ENCODE data around the gene A3GALT2.

DNA sequence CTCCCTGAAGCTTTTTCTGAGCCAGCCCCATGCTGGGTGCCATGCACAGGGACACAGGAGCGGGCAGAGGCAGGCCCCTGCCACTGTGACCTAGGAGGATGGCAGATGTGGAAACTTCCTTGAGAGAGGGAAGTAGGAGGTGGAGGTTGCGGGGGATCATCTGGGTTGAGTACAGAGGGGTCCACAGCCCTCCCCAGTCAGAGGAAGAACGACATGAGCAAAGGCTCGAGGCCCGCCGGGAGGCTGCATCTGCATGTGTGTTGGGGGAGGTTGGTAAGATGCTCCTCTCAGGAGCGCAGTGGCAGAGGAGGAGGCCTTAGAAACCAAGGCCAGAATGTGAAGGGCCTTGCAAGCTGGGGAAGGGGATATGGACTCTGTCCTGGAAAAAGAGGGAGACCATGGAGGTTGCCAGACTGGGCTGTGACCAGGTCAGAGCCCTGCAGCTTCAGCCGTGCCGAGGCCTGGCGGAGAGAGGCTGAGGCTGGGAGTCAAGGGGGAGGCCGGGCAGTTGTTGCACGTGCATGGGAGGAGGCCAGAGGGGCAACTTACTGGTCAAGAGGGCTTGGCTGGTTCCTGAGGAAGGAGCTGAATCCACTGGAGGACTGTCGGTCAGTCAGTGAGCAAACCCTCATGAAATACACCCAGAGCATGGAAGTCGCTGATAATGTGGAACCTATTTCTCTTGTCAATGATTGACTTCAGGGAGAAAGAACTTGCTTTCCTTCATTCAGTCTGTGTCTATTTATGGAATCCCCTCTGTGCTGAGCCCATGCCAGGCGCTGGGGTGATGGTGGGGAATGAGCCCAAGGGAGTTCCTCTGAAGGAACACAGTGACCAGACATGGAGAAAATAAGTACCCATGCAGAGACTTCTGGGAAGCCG lies 31.7 kb downstream of the A3GALT2 start:
- TF ChIP-seq, protein P1, sequence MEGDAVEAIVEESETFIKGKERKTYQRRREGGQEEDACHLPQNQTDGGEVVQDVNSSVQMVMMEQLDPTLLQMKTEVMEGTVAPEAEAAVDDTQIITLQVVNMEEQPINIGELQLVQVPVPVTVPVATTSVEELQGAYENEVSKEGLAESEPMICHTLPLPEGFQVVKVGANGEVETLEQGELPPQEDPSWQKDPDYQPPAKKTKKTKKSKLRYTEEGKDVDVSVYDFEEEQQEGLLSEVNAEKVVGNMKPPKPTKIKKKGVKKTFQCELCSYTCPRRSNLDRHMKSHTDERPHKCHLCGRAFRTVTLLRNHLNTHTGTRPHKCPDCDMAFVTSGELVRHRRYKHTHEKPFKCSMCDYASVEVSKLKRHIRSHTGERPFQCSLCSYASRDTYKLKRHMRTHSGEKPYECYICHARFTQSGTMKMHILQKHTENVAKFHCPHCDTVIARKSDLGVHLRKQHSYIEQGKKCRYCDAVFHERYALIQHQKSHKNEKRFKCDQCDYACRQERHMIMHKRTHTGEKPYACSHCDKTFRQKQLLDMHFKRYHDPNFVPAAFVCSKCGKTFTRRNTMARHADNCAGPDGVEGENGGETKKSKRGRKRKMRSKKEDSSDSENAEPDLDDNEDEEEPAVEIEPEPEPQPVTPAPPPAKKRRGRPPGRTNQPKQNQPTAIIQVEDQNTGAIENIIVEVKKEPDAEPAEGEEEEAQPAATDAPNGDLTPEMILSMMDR (IDR thresholded peaks at IDR 0.05; ENCODE audit: low read depth, low read length): no peak
- TF ChIP-seq POLR2A (IDR thresholded peaks at IDR 0.05; ENCODE audit: extremely low read depth, insufficient read length): no peak

Measured in NB4 (cell line).